ENCODE data around the gene SERPIND1. TPM values are rescaled to one million over a fixed set of nuclear protein-coding genes. Genes with fewer than 3 reads are reported as not detected.
"Not testable (repeated sequence)": the region's sequence is repeated elsewhere in the genome, so short reads cannot be mapped to it uniquely, and the experiment has no call there.

The SERPIND1 gene
- polyA plus RNA-seq, 2 donors, result 0.06 to 0.20 TPM

DNA sequence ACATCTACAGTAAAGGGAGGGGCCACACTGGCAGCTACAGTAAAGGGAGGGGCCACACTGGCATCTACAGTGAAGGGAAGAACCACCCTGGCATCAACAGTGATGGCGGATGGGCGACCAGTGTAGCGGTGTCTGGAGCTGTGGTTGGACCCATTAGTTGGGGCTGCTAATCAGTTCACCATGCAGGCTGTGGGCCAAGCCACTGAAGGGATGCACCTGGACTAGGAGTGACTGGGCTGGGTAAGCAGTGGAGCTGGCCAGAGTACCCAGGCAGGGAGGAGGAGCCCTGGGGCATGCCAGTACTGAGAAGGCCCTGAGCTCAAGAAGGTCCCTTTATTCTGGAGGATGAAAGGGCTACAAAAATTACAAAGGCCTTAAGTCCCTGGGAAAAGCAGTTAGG lies 37.0 kb upstream of the SERPIND1 start:
- 96 to 99% methylated on average over 3 of the region's 3 CpGs for WGBS, 2 donors
- not testable (repeated sequence) for H3K27ac ChIP-seq (ENCODE audit: low read depth in 2 of 2, low read length in 1 of 2); H3K4me3 ChIP-seq (ENCODE audit: low read depth in 1 of 2, low read length in 2 of 2); H3K27me3 ChIP-seq (ENCODE audit: control insufficient read depth in 1 of 2, insufficient read depth in 2 of 2, low read length in 2 of 2); H3K9me3 ChIP-seq (ENCODE audit: control insufficient read depth in 2 of 2, insufficient read depth in 1 of 2, low read depth in 1 of 2, low read length in 1 of 2); H3K4me1 ChIP-seq (ENCODE audit: control insufficient read depth in 2 of 2, insufficient read depth in 2 of 2, low read length in 1 of 2)
- peaks cover 4 to 11% of the 10 kb centered on the region in 2 donors for H3K36me3 ChIP-seq (ENCODE audit: control insufficient read depth in 2 of 2, insufficient read depth in 2 of 2, low read length in 1 of 2)

- Histone ChIP-seq H3K4me1 (ENCODE audit: control insufficient read depth in 2 of 2, insufficient read depth in 2 of 2, low read length in 1 of 2) (no peaks in the 10 kb centered on the region), H3K36me3 (ENCODE audit: control insufficient read depth in 2 of 2, insufficient read depth in 2 of 2, low read length in 1 of 2) (peaks cover 10 to 19% of the 10 kb centered on the region in 2 donors)
- WGBS, 2 donors, result 88 to 91% methylated on average over 12 of the region's 12 CpGs
Observed at GRCh38 chr22:20738394-20739089, 35.4 kb upstream of the SERPIND1 start.

DNA sequence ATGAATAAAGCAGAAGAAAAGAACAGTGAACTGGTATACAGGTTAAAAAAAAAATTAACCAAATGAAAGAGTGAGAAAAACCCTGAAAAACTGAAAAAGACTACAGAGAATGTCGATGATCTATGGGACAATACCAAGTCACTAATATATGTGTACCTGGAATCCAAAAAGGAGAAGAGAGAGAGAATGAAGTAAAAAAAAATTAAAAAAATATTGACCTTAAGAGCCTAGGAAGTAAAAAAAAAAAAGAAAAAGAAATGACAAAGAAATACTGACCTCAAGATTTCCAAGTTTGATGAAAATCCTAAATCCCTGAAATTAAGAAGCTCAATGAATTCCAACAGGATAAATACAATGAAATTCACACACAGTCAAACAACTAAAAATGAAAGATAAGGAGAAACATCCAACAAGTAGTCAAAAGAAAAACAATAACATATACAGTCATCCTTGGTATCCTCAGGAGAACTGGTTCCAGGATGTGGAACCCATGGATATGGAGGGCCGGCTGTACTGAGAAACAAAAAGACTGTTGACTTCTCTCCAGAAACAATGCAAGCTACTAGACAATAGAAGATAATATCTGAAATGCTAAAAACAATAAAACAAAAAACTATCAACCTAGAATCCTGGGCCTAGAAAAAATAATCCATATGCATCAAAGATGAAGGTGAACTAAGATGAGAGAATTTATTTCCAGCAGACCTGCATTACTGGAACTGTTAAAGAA lies 33.5 kb upstream of the SERPIND1 start:
- WGBS, 2 donors, result 92 to 93% methylated on average over 2 of the region's 2 CpGs
- Histone ChIP-seq H3K4me1 (ENCODE audit: control insufficient read depth in 2 of 2, insufficient read depth in 2 of 2, low read length in 1 of 2) (no peaks in the 10 kb centered on the region), H3K27ac (ENCODE audit: low read depth in 2 of 2, low read length in 1 of 2) (no peak overlapping the region), H3K36me3 (ENCODE audit: control insufficient read depth in 2 of 2, insufficient read depth in 2 of 2, low read length in 1 of 2) (peaks cover 10 to 25% of the 10 kb centered on the region in 2 donors), H3K9me3 (ENCODE audit: control insufficient read depth in 2 of 2, insufficient read depth in 1 of 2, low read depth in 1 of 2, low read length in 1 of 2) (no peaks in the 10 kb centered on the region), H3K27me3 (ENCODE audit: control insufficient read depth in 1 of 2, insufficient read depth in 2 of 2, low read length in 2 of 2) (no peaks in the 10 kb centered on the region), H3K4me3 (ENCODE audit: low read depth in 1 of 2, low read length in 2 of 2) (no peak overlapping the region)

More at GRCh38 chr22:20738394-20739089, 35.4 kb upstream of the SERPIND1 start:
- Histone ChIP-seq H3K4me3 (ENCODE audit: low read depth in 1 of 2, low read length in 2 of 2) (no peak overlapping the region), H3K27ac (ENCODE audit: low read depth in 2 of 2, low read length in 1 of 2) (no peak overlapping the region), H3K27me3 (ENCODE audit: control insufficient read depth in 1 of 2, insufficient read depth in 2 of 2, low read length in 2 of 2) (no peaks in the 10 kb centered on the region), H3K9me3 (ENCODE audit: control insufficient read depth in 2 of 2, insufficient read depth in 1 of 2, low read depth in 1 of 2, low read length in 1 of 2) (no peaks in the 10 kb centered on the region)

DNA sequence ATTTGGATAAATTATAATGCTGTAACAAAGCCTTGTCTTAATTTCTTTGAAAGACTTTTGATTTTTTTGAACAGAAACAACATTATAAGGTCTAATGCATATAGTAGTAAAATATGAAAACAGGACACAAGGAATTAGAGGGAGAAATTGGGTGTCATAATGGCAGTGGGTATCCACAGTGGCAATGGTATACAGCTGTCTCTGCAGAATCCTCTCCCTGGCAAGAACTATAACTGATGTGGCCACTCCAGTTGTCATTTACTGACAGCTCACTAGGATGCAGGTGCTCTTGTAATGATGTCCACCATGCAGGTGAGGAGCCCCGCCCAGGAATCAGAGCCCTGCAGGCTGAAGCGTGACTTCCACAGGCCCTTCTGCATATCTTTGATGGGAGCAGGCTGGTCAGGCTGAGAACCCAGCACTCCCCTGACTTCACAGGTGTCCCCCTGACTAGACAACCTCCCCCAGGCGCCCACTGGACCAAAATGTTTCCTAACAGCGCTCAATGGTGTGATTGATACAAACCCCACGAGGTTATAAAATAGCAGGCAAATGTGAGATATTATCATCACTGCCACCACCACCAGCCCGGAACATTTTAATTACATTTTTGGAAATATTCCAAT lies 32.8 kb upstream of the SERPIND1 start:
- no peaks in the 10 kb centered on the region for H3K4me1 ChIP-seq (ENCODE audit: control insufficient read depth in 2 of 2, insufficient read depth in 2 of 2, low read length in 1 of 2)
- WGBS, 2 donors, result 82 to 87% methylated on average over 6 of the region's 6 CpGs
- H3K36me3 ChIP-seq (ENCODE audit: control insufficient read depth in 2 of 2, insufficient read depth in 2 of 2, low read length in 1 of 2), result peaks cover 13 to 27% of the 10 kb centered on the region in 2 donors
- H3K4me3 ChIP-seq (ENCODE audit: low read depth in 1 of 2, low read length in 2 of 2), result no peak overlapping the region
- no peak overlapping the region for H3K27ac ChIP-seq (ENCODE audit: low read depth in 2 of 2, low read length in 1 of 2)
- H3K9me3 ChIP-seq (ENCODE audit: control insufficient read depth in 2 of 2, insufficient read depth in 1 of 2, low read depth in 1 of 2, low read length in 1 of 2), result no peaks in the 10 kb centered on the region
- no peaks in the 10 kb centered on the region for H3K27me3 ChIP-seq (ENCODE audit: control insufficient read depth in 1 of 2, insufficient read depth in 2 of 2, low read length in 2 of 2)

- Histone ChIP-seq H3K27me3 (ENCODE audit: control insufficient read depth in 1 of 2, insufficient read depth in 2 of 2, low read length in 2 of 2) (no peaks in the 10 kb centered on the region), H3K9me3 (ENCODE audit: control insufficient read depth in 2 of 2, insufficient read depth in 1 of 2, low read depth in 1 of 2, low read length in 1 of 2) (no peaks in the 10 kb centered on the region), H3K36me3 (ENCODE audit: control insufficient read depth in 2 of 2, insufficient read depth in 2 of 2, low read length in 1 of 2) (peaks cover 9 to 27% of the 10 kb centered on the region in 2 donors), H3K27ac (ENCODE audit: low read depth in 2 of 2, low read length in 1 of 2) (no peak overlapping the region), H3K4me3 (ENCODE audit: low read depth in 1 of 2, low read length in 2 of 2) (no peak overlapping the region), H3K4me1 (ENCODE audit: control insufficient read depth in 2 of 2, insufficient read depth in 2 of 2, low read length in 1 of 2) (no peaks in the 10 kb centered on the region)
- WGBS, 2 donors, result 69 to 75% methylated on average over 16 of the region's 16 CpGs
Observed at GRCh38 chr22:20741634-20742581, 32.0 kb upstream of the SERPIND1 start.

- no peaks in the 10 kb centered on the region for H3K9me3 ChIP-seq (ENCODE audit: control insufficient read depth in 2 of 2, insufficient read depth in 1 of 2, low read depth in 1 of 2, low read length in 1 of 2)
- no peak overlapping the region for H3K4me3 ChIP-seq (ENCODE audit: low read depth in 1 of 2, low read length in 2 of 2)
- no peaks in the 10 kb centered on the region for H3K4me1 ChIP-seq (ENCODE audit: control insufficient read depth in 2 of 2, insufficient read depth in 2 of 2, low read length in 1 of 2)
- H3K27ac ChIP-seq (ENCODE audit: low read depth in 2 of 2, low read length in 1 of 2), result no peak overlapping the region
- H3K36me3 ChIP-seq (ENCODE audit: control insufficient read depth in 2 of 2, insufficient read depth in 2 of 2, low read length in 1 of 2), result peaks cover 9 to 30% of the 10 kb centered on the region in 2 donors
- 43 to 64% methylated on average over 2 of the region's 2 CpGs for WGBS, 2 donors
- no peaks in the 10 kb centered on the region for H3K27me3 ChIP-seq (ENCODE audit: control insufficient read depth in 1 of 2, insufficient read depth in 2 of 2, low read length in 2 of 2)
Observed at GRCh38 chr22:20742764-20743163, 31.1 kb upstream of the SERPIND1 start.

GRCh38 chr22:20744456-20744855 lies 29.5 kb upstream of the SERPIND1 start:
- WGBS, 2 donors, result 95% methylated on average over 15 of the region's 15 CpGs
- H3K27ac ChIP-seq (ENCODE audit: low read depth in 2 of 2, low read length in 1 of 2), result no peak overlapping the region
- H3K4me1 ChIP-seq (ENCODE audit: control insufficient read depth in 2 of 2, insufficient read depth in 2 of 2, low read length in 1 of 2), result peaks cover 0 to 2% of the 10 kb centered on the region in 2 donors
- H3K4me3 ChIP-seq (ENCODE audit: low read depth in 1 of 2, low read length in 2 of 2), result no peak overlapping the region
- H3K36me3 ChIP-seq (ENCODE audit: control insufficient read depth in 2 of 2, insufficient read depth in 2 of 2, low read length in 1 of 2), result peaks cover 9 to 30% of the 10 kb centered on the region in 2 donors
- no peaks in the 10 kb centered on the region for H3K9me3 ChIP-seq (ENCODE audit: control insufficient read depth in 2 of 2, insufficient read depth in 1 of 2, low read depth in 1 of 2, low read length in 1 of 2)
- no peaks in the 10 kb centered on the region for H3K27me3 ChIP-seq (ENCODE audit: control insufficient read depth in 1 of 2, insufficient read depth in 2 of 2, low read length in 2 of 2)

GRCh38 chr22:20745119-20745518 lies 28.8 kb upstream of the SERPIND1 start:
- Histone ChIP-seq H3K36me3 (ENCODE audit: control insufficient read depth in 2 of 2, insufficient read depth in 2 of 2, low read length in 1 of 2) (peaks cover 9 to 30% of the 10 kb centered on the region in 2 donors), H3K27ac (ENCODE audit: low read depth in 2 of 2, low read length in 1 of 2) (no peak overlapping the region), H3K4me1 (ENCODE audit: control insufficient read depth in 2 of 2, insufficient read depth in 2 of 2, low read length in 1 of 2) (peaks cover 0 to 2% of the 10 kb centered on the region in 2 donors), H3K9me3 (ENCODE audit: control insufficient read depth in 2 of 2, insufficient read depth in 1 of 2, low read depth in 1 of 2, low read length in 1 of 2) (no peaks in the 10 kb centered on the region), H3K27me3 (ENCODE audit: control insufficient read depth in 1 of 2, insufficient read depth in 2 of 2, low read length in 2 of 2) (no peaks in the 10 kb centered on the region), H3K4me3 (ENCODE audit: low read depth in 1 of 2, low read length in 2 of 2) (no peak overlapping the region)
- 88% methylated on average over 3 of the region's 3 CpGs for WGBS, 2 donors

Data from esophagus (tissue), 2 donors.